ENCODE measurements around the gene FAT1.
A peak's percentile ranks its signal among the peaks of the same experiment; 100 is the strongest.

FAT1 gene

DNA sequence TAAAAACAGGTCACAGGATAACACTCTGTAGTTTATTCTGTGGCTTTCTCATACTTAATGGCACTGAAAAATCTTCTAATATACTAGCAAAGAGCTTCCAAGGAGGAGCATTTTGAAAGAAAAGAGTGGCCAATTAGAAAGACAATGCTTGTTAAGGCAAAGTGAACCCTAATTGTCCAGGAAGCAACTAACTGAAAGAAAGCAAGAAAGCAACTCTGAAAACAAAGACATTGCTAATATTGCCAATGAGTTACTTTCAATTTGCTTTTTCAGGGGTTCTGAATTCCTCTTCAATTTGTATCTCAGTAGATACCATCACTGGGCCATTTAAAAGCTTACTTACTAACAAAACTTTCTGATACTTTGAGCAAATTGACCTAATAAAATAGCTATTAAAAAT, 89.8 kb downstream of the FAT1 start:
- Histone ChIP-seq H3K14ac (ENCODE audit: low read length) (no peak overlapping the region), H2BK12ac (ENCODE audit: low read length) (no peak overlapping the region), H3K4me1 (ENCODE audit: control insufficient read depth in 1 of 2, insufficient read depth in 2 of 2, low read length in 2 of 2) (peaks cover 0 to 3% of the 10 kb centered on the region in 2 experiments), H2BK5ac (ENCODE audit: low read depth, low read length, poor library complexity) (no peak overlapping the region), H3K79me2 (ENCODE audit: control insufficient read depth, insufficient read depth, low read length, poor library complexity) (no peaks in the 10 kb centered on the region), H3K4ac (ENCODE audit: low read depth, low read length) (no peak overlapping the region), H3K18ac (ENCODE audit: low read length) (no peak overlapping the region), H3K23ac (ENCODE audit: low read length) (no peak overlapping the region), H3K36me3 (ENCODE audit: control insufficient read depth in 1 of 2, insufficient read depth in 2 of 2, low read length in 2 of 2) (peaks cover 25 to 30% of the 10 kb centered on the region in 2 experiments), H3K9me3 (ENCODE audit: insufficient read depth, low read depth, low read length) (peaks cover 1% of the 10 kb centered on the region), H2AK5ac (ENCODE audit: low read length) (no peak overlapping the region), H3K79me1 (ENCODE audit: low read length) (no peaks in the 10 kb centered on the region), H4K12ac (ENCODE audit: low read depth, low read length) (no peak overlapping the region), H4K91ac (ENCODE audit: low read depth, low read length) (no peak overlapping the region), H3K4me3 (ENCODE audit: low read depth, low read length) (no peak overlapping the region), H3K27me3 (ENCODE audit: insufficient read depth, low read length) (no peaks in the 10 kb centered on the region), H3K27ac (ENCODE audit: low read depth, low read length) (no peak overlapping the region), H2AFZ (ENCODE audit: insufficient read depth, low read length, poor library complexity) (no peak overlapping the region), H4K8ac (ENCODE audit: low read depth, low read length) (no peak overlapping the region), H2BK120ac (ENCODE audit: insufficient read depth, low read length, poor library complexity) (no peak overlapping the region), H3K4me2 (ENCODE audit: low read length) (no peak overlapping the region), H3K9ac (ENCODE audit: low read length) (no peak overlapping the region)
- no peak for DNase-seq

DNA sequence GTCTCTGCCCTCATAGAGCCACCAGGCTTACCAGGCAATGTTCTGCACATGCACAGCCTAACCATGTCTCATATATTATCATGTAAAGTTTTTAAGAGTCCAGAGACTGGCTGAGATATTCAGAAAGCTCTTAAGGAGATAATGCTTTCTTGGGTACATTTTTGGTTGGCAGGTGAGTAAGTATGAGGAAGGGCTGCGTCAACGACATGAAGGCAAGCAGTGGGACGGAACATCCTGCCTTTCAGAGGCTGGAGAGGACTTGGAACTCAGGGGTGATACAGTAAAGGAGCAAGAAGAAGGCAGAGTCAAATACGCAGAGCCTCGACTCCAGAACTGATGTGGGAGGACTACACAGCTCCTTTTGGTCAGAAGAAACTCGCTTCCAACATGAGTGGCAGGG, 93.5 kb downstream of the FAT1 start:
- no peak overlapping the region for H3K4me3 ChIP-seq (ENCODE audit: low read depth, low read length)
- no peak for DNase-seq
- no CpG with 5 or more reads among the region's 6 CpGs for WGBS (ENCODE audit: extremely low coverage, insufficient coverage, insufficient read length)

DNA sequence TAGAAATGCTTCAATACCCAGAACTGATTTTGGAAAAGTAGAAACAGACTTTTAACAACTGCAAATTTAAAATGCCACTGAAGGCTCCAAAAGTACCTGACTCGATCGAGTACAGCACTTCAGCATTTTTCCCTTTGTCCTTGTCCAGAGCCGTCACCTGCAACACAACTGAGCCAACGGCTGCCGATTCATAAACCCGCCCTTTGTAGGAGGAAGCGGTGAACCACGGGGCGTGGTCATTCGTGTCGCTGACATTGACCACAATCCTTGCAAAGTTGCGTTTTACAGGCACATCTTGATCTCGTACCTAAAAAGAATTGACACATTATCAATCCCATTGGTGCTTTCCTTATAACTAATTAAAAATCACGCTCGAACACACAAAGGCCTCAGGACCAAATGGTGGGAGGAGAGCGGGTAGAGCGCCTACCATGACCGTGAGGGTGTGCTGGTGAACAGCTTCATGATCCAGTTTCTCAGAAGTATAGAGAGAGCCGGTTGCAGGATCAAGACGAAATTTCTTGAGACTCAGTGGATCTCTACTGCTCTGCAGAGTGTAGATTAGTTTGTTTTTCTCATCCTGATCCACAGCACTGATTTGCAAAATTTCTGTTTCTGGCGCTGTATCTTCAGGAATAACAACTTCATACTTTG, 95.5 kb downstream of the FAT1 start:
- no CpG with 5 or more reads among the region's 21 CpGs for WGBS (ENCODE audit: extremely low coverage, insufficient coverage, insufficient read length)
- H3K4me2 ChIP-seq (ENCODE audit: low read length): no peak overlapping the region

More for the DNA sequence above, 93.5 kb downstream of the FAT1 start:
- no peak overlapping the region for H2BK5ac ChIP-seq (ENCODE audit: low read depth, low read length, poor library complexity)
- H3K4me2 ChIP-seq (ENCODE audit: low read length): no peak overlapping the region
- no peaks in the 10 kb centered on the region for H3K79me1 ChIP-seq (ENCODE audit: low read length)
- no peak overlapping the region for H2AFZ ChIP-seq (ENCODE audit: insufficient read depth, low read length, poor library complexity)
- H2BK12ac ChIP-seq (ENCODE audit: low read length): no peak overlapping the region
- peaks cover 0 to 6% of the 10 kb centered on the region in 2 experiments for H3K4me1 ChIP-seq (ENCODE audit: control insufficient read depth in 1 of 2, insufficient read depth in 2 of 2, low read length in 2 of 2)
- H3K9ac ChIP-seq (ENCODE audit: low read length): no peak overlapping the region
- no peak overlapping the region for H3K4ac ChIP-seq (ENCODE audit: low read depth, low read length)
- no peak overlapping the region for H3K18ac ChIP-seq (ENCODE audit: low read length)
- H3K36me3 ChIP-seq (ENCODE audit: control insufficient read depth in 1 of 2, insufficient read depth in 2 of 2, low read length in 2 of 2): peaks cover 26 to 33% of the 10 kb centered on the region in 2 experiments
- no peak overlapping the region for H4K12ac ChIP-seq (ENCODE audit: low read depth, low read length)
- no peaks in the 10 kb centered on the region for H3K27me3 ChIP-seq (ENCODE audit: insufficient read depth, low read length)
- no peak overlapping the region for H3K27ac ChIP-seq (ENCODE audit: low read depth, low read length)
- H3K14ac ChIP-seq (ENCODE audit: low read length): no peak overlapping the region
- H2AK5ac ChIP-seq (ENCODE audit: low read length): no peak overlapping the region
- peaks cover 1% of the 10 kb centered on the region for H3K9me3 ChIP-seq (ENCODE audit: insufficient read depth, low read depth, low read length)
- no peak overlapping the region for H4K8ac ChIP-seq (ENCODE audit: low read depth, low read length)
- H3K79me2 ChIP-seq (ENCODE audit: control insufficient read depth, insufficient read depth, low read length, poor library complexity): no peaks in the 10 kb centered on the region
- no peak overlapping the region for H4K91ac ChIP-seq (ENCODE audit: low read depth, low read length)
- H2BK120ac ChIP-seq (ENCODE audit: insufficient read depth, low read length, poor library complexity): no peak overlapping the region
- H3K23ac ChIP-seq (ENCODE audit: low read length): no peak overlapping the region

DNA sequence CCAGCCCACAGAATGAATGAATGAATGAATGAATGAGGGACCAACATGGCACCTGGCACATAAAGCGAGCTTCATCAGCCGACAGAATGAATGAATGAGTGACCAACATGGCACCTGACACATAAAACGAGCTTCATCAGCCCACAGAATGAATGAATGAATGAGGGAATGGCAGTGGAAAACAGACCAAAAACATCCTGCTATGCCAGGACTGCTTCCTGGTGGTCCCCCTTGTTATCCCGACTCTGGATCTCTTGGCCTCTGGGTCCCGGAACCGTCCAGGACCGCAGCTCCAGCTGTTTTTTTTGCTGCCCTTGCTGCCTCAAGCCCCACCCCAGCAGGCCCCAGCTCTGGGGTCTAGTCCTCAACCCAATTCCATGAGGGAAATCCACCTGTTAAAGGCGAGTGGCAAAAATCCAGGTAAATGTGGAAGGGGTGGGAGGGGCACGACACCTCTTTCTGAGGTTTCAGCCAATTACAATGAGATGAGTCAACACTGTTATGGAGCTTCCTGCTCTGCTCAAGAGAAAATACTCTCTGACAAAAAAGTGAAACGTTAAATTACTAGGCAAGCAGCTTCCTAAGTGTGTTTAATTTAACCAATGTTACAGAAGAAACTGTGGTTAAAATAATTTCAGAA, 96.3 kb downstream of the FAT1 start:
- Histone ChIP-seq H3K4me1 (ENCODE audit: control insufficient read depth in 1 of 2, insufficient read depth in 2 of 2, low read length in 2 of 2) (peaks cover 11 to 18% of the 10 kb centered on the region in 2 experiments), H3K18ac (ENCODE audit: low read length) (no peak overlapping the region), H3K4ac (ENCODE audit: low read depth, low read length) (no peak overlapping the region), H2BK12ac (ENCODE audit: low read length) (no peak overlapping the region), H3K79me1 (ENCODE audit: low read length) (no peaks in the 10 kb centered on the region), H3K27ac (ENCODE audit: low read depth, low read length) (no peak overlapping the region), H3K9ac (ENCODE audit: low read length) (no peak overlapping the region), H3K23ac (ENCODE audit: low read length) (no peak overlapping the region), H3K4me3 (ENCODE audit: low read depth, low read length) (no peak overlapping the region), H3K9me3 (ENCODE audit: insufficient read depth, low read depth, low read length) (peaks cover 1% of the 10 kb centered on the region), H2AFZ (ENCODE audit: insufficient read depth, low read length, poor library complexity) (no peak overlapping the region), H3K14ac (ENCODE audit: low read length) (no peak overlapping the region), H2AK5ac (ENCODE audit: low read length) (no peak overlapping the region), H3K27me3 (ENCODE audit: insufficient read depth, low read length) (no peaks in the 10 kb centered on the region), H3K36me3 (ENCODE audit: control insufficient read depth in 1 of 2, insufficient read depth in 2 of 2, low read length in 2 of 2) (peaks cover 25 to 30% of the 10 kb centered on the region in 2 experiments), H2BK5ac (ENCODE audit: low read depth, low read length, poor library complexity) (no peak overlapping the region), H4K8ac (ENCODE audit: low read depth, low read length) (no peak overlapping the region), H4K12ac (ENCODE audit: low read depth, low read length) (no peak overlapping the region), H4K91ac (ENCODE audit: low read depth, low read length) (no peak overlapping the region), H3K4me2 (ENCODE audit: low read length) (no peak overlapping the region), H2BK120ac (ENCODE audit: insufficient read depth, low read length, poor library complexity) (no peak overlapping the region), H3K79me2 (ENCODE audit: control insufficient read depth, insufficient read depth, low read length, poor library complexity) (no peaks in the 10 kb centered on the region)
- DNase-seq: peak; percentile 12 to 34
- WGBS (ENCODE audit: extremely low coverage, insufficient coverage, insufficient read length): no CpG with 5 or more reads among the region's 10 CpGs

More for the DNA sequence above, 95.5 kb downstream of the FAT1 start:
- Histone ChIP-seq H3K23ac (ENCODE audit: low read length) (no peak overlapping the region), H3K79me1 (ENCODE audit: low read length) (no peaks in the 10 kb centered on the region), H2BK12ac (ENCODE audit: low read length) (no peak overlapping the region), H2AK5ac (ENCODE audit: low read length) (no peak overlapping the region), H2BK120ac (ENCODE audit: insufficient read depth, low read length, poor library complexity) (no peak overlapping the region), H3K4me1 (ENCODE audit: control insufficient read depth in 1 of 2, insufficient read depth in 2 of 2, low read length in 2 of 2) (peaks cover 4 to 10% of the 10 kb centered on the region in 2 experiments), H3K18ac (ENCODE audit: low read length) (no peak overlapping the region), H3K9ac (ENCODE audit: low read length) (no peak overlapping the region), H3K27me3 (ENCODE audit: insufficient read depth, low read length) (no peaks in the 10 kb centered on the region), H2BK5ac (ENCODE audit: low read depth, low read length, poor library complexity) (no peak overlapping the region), H3K14ac (ENCODE audit: low read length) (no peak overlapping the region), H3K36me3 (ENCODE audit: control insufficient read depth in 1 of 2, insufficient read depth in 2 of 2, low read length in 2 of 2) (peaks cover 25 to 30% of the 10 kb centered on the region in 2 experiments), H4K91ac (ENCODE audit: low read depth, low read length) (no peak overlapping the region), H3K79me2 (ENCODE audit: control insufficient read depth, insufficient read depth, low read length, poor library complexity) (no peaks in the 10 kb centered on the region), H4K8ac (ENCODE audit: low read depth, low read length) (no peak overlapping the region), H3K9me3 (ENCODE audit: insufficient read depth, low read depth, low read length) (peaks cover 1% of the 10 kb centered on the region), H3K4me3 (ENCODE audit: low read depth, low read length) (peak overlapping the region; percentile 23), H2AFZ (ENCODE audit: insufficient read depth, low read length, poor library complexity) (no peak overlapping the region), H3K4ac (ENCODE audit: low read depth, low read length) (no peak overlapping the region), H3K27ac (ENCODE audit: low read depth, low read length) (no peak overlapping the region), H4K12ac (ENCODE audit: low read depth, low read length) (no peak overlapping the region)
- peak in 1 of 2 donors; percentile 11 for DNase-seq
